Daoy (cell line): ENCODE data around the gene RAPGEF5. TPM values are rescaled to one million over a fixed set of nuclear protein-coding genes. Genes with fewer than 3 reads are reported as not detected.

Source experiments
- DNase-seq: peaks from one replicate; pipeline ENCODE4 v3.0.0-alpha.2; 2015; ENCODE audit warnings: low read depth
- total RNA-seq: library from RNA; depleted of rRNA; stranded (reverse); fragments of >200 nt; shearing (Covaris generic); gene quantifications from 2 replicates; pipeline ENCODE4 v1.2.3, GENCODE V29; 2014

Gene RAPGEF5
- total RNA-seq, 1 experiment from 2014 or later = 1.8 TPM

DNA sequence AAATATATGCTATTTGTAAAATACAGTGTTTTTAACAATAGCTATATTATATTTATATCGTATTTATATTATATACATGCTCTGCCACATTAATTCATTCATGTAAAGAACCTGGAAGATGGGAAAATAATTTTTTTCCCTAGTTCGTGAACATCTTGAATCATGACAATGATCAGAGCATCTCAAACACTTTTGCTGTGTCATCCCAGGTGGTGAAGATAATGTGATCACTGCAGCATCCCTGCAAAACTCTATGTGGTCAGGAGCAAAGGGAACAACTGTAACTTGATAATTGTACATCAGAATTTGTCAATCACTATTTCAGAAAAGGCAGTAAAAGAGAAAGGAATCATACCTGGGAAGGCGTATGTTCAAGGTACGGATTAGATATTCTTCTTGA is 39.3 kb downstream of the RAPGEF5 start:
- no peak for DNase-seq

DNA sequence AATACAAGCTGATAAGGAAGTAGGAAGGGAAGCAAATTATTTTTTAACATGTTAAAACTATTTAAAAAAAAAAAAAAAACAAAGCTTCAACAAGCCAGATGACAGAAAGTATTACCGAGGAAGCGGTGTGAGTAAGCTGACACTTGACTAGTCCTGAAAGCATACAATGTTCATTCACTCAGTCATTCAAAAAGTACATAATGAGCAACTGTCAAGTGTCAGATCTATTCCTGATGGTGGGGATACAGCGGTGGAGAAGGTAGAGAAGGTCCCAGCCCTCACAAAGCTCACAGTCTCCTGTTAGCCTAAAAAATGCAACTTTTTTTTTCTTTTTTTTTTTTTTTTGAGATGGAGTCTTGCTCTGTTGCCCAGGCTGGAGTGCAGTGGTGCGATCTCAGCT is 40.0 kb downstream of the RAPGEF5 start:
- DNase-seq = no peak

DNA sequence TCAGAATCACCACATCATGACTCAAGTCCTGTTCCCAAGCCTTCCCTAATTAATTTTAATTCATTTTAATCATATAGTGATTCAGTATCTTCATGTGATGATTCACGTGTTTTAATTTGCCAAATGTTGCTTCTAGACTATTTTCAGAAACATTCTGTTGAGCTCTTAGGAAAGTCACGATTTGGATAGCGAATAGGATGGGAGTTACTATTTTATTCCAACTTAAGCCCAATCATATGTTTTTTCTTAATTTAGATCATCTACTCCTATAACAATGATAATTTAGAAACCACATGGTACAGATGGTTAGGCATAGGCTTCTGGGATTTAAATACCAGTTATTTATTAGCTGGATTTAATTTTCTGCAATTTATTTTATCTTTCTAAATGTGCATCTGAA is 49.1 kb downstream of the RAPGEF5 start:
- DNase-seq = no peak

DNA sequence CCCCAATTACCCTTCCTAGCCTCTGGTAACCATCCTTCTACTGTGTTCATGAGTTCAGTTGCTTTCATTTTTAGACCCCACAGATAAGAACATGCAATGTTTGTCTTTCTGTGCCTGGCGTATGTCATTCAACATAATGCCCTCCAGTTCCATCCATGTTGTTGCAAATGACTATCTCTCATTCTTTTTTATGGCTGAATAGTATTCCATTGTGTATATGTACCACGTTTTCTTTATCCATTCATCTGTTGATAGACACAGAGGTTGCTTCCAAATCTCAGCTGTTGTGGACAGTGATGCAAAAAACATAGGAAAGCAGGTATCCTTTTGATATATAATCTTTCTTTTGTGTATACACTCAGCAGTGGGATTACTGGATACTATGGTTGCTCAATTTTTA is 51.2 kb downstream of the RAPGEF5 start:
- no peak for DNase-seq

DNA sequence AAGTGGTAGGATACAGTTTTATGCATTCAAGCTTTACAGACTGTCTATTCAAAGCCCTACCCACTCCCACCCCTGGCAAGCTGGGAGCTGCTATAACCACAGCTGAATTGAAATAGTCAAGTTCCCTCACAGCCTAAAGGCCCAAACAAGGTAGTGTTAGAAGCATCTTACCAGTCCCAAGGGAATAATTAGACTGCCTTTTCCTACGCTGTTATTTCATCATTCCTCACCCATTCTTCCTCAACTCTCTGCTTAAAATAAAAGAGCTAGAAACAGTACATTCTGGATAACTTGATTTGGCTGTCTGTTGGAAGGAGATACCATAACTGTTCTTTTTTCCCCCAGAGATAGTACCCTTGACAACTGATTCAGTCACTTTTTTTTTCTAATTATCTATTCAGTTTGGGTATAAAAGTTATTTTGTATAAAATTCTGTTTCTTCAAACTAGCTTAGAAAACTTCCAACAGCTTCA is 54.0 kb downstream of the RAPGEF5 start:
- DNase-seq = no peak

DNA sequence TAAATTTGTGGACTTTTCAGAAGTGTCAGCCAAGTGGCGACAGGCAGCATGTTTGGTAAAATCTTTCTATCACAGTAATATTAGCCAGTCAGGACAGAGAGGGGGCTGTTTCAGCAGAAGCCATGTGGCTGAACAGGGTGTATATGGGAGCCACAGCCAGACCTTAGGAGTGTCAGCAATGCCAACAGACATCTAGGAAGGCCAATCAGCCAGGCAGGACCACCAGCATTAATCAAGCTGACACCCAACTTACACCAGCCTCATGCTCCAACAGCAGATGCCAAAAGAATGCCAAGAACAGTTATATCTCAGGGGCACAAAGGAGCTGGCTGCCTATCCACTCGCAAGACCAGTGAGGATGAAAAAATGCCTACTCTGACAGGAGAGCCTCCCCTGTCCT is 54.8 kb downstream of the RAPGEF5 start:
- no peak for DNase-seq

DNA sequence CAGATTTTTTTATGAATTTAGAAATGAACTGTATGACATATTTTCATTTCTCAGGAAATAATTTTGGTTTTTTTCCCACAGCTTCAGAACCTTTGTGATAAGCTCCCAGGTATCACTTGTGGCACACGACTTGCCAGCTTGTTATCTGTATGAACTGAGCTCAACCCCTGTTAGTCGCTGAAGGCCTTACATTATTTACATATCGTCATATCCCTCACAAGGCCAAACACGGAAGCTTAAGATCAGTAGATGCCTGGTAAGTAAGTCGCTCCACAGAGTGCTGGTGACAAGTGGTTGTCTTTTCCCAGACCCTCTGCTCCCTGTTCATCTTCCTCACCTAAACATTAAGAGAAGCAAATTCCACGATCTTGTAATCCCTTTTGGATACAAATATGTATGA is 55.2 kb downstream of the RAPGEF5 start:
- no peak for DNase-seq

DNA sequence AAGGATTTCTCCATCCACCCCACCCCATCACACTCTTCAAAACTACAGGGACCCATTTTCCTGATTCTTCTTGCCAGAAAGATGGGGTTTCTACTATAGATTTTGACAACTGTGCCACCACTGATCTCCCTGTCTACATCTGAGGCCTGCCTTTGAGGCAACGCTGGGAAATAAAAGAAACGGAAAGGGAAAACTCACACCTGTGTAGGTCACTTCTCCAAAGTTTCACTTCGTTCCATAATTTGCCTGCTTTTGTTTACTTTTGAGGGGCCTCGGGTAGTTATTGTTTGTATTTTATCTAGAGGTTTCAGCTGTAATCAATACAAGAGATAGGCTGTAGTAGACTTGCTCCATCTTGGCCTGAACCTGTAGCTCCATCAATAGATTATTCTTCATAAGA is 56.1 kb downstream of the RAPGEF5 start:
- no peak for DNase-seq

DNA sequence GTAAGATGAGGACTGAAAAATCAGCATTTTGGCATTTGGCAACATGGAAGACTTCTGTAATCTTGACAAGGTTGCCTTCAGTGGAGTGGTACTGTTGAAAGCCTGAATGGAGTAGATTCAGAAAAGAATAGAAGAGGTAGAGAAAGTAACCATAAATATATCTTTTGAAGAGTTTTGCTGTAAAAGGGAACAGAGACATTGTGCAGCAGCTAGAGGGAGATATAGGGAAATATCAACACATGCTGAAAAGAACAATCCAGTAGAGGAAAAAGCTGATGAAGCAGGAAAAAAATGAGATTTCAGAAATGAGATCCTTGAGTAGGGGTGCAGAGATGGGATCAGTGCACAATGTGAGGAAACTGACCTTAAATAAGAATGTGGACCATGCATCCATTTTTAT is 60.0 kb downstream of the RAPGEF5 start:
- DNase-seq = no peak

DNA sequence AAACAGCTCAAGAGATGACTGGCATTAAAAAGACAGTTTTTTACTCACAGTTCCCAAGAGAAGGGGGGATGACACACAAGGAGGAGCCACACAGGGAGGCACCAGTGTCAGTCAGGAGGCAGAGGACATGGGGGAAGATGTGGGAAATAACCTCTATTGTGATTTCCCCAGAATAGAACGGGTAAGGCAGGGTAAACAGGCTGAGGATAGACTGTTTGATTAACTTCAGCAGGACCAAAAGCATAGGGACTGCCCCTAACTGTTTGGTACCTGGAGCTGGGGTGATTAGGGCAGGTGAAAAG is 60.7 kb downstream of the RAPGEF5 start:
- no peak for DNase-seq

DNA sequence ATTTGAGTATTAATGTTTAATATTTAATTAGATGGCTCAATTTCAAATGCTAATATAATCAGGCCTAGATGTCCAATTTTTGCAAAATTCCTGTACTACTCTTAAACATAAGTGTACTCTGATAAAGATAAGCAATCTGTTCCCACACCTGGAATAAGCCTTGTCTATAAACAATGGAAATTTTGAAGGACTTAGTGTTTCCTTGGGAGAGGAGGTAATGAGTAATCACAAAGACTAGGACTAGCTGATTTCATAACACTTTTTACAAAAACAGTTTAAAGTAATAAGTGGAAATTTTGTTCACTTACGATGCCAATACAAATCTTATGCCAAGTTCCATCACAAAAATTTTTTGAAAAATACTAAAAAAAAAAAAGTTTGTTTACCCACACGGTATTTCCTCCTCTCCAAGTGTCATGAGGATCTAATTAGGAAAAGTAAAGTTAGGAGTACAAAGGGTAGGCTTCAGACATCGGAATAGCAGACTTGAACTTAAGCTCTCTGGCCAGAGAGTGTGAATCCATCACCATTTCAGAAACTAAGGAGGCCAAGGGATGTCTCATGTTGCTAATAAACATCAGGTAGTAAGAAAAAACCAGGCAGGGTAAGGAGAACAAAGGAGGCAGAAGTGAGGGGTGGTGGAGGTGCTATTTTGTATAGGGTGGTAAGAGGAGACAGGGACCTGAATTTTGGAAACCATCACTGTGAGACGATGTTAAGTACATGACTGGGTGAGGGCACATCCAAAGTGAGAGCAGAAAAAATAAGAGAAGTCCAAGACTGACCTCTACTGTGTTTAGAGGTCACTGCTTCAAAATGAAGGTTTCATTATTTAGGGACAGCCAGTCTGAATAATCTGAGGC is 61.3 kb downstream of the RAPGEF5 start:
- DNase-seq = no peak

DNA sequence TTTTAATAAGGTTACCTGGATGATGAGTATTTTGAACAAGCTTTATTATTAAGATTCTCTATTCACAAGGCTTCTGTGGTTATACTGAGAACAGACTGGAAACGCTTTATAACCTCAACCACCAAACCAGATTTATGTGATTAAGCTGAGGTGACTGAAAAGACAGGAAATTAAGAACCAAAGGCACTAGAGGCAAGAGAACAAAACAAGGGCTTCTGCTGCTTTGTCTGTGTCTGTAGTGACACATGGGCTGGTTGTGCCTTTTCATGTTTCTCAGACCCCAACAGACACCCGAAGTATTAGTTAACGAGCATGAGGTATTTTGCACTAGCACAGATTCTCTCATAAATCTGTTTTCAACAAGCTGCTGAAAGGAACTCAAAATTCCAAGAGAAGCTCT is 64.4 kb downstream of the RAPGEF5 start:
- DNase-seq = no peak

DNA sequence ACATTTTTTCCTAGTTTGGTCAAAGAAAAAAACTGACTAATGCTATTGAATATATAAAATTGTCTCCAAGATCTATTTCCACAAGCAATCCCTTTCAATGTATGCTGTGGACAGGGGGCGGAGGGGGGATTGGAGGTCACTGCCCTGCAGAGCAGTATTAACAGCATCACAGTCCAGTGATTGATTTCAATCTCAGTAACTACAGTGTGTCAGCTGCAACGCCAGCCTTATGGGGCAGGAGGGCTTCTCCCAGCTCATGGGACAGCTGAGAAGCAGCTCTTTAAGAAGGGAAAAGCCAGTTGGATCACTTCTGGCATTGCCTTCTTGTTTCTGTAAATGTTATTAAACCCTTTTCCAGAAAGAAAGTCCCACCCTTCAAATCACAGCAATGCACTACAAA is 65.0 kb downstream of the RAPGEF5 start:
- no peak for DNase-seq

DNA sequence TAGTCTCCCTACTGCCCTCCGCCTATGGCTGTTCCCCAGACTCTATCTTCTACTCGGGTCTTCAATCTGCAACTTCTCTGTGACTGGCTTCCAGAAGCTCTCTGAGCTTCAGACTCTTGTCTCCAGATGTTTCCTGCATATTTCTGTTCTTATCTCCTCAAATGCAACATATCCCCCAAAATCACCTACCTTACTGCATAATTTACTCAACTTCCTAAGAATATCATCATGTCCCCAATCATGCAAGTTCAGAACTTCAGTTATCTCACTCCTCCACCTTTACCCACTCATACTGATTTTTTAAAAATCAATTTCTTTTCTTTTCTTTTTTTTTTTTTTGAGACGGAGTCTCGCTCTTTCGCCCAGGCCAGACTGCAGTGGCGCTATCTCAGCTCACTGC is 68.8 kb downstream of the RAPGEF5 start:
- no peak for DNase-seq

DNA sequence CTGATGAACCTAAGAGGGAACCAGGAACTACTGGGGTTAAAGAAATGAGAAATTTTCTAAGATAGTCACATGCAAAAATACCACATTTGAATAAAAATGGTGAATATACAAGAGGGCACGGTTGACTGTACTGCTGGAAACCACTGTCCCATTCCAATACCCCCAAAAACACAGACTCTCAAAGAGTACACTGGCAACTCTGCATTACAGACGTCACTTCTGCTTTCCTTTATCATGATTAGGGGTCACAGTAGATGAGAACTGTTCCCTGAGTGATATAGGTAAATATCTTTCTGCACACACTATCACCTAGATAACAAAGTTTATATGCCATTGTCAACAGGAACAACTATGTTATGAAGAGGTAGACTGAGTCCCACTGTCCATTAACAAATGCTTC is 69.5 kb downstream of the RAPGEF5 start:
- DNase-seq = no peak

DNA sequence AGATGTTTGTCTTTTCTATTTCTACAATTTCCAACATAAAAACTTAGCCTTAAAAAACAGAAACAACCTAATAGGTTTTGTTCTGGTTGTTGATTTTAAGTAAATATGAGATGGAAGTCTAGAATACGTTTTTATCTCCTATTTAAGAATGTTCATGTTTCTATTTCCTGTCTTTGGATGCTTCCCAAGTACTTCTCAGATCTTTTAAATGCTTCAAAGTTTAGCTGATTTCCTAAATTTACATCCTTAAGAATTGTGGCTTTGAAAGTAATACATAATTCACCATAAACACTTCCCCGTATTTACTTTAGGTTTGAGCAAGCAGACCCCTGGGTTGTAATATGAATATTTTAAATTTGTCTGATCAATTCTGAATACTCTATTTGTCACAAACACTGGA is 70.5 kb downstream of the RAPGEF5 start:
- DNase-seq = no peak

DNA sequence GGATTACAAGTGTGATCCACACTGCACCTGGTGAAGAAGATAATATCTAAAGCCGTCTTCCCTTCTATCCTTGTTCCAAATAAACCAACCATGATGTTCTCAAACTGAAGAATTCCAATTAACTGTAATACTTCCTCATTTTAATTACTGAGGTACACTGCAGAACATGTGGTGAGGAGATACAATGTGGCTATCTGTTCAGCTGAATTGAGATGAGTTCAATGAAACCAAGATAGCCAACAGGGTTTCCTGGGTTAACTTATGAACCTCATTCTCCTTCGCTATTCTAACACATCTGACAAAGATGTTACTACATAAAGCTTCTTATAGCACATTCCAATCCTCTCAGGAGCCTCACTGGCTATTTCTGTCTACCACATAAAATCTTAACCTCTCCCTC is 75.5 kb downstream of the RAPGEF5 start:
- no peak for DNase-seq

DNA sequence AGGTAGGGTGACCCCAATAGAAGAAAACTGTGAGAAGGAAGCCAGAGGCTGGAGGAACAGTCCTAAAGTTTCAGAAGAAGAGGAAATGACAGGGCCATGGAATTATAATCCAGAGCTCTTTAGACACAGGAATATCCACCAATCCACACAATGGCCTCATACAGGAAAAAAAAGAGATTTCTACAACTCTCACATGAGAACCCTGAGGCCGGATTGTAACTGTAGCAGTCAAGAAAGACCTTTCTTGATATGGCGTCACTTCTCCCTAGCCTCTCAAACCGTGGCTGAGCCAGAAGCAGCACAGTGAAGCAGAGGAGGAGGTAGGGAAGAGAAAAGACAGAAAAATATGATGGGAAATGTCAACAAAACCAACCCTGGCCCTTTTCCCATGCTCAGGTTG is 76.9 kb downstream of the RAPGEF5 start:
- DNase-seq = no peak

DNA sequence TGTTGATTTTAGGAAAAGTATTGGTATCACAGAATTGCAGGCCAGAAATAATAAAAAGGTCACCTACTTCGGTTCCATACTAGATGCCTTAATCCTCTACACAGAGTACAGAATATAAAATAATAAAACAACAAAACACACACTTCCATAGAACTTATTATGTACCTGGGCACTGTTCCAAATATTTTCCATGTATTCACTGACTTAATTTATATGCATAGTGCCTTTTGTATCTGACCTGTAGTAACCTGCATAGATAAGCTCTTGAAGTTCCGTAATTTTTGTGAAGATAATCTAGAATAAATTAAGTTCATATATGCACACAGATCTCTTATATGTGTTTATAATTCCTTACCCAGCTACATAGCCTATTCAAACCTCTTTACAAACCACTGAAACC is 78.3 kb downstream of the RAPGEF5 start:
- DNase-seq = no peak

DNA sequence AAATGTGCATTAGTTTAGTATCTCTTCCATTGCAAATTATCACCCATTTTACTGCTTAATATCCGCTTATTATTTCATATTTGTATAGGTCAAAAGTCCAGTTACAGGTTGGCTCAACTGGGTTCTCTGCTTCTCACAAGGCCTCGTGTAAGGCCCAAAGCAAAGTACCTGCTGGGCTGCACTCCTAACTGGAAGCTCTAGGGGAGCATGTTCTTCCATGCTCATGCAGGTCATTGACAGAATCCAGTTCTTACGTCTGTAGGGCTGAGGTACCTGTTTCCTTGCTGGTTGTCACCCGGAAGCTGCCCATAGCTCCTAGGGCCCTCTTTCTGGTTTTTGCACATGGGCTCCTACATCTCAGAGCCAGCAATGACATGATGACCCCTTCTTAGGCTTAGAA is 79.6 kb downstream of the RAPGEF5 start:
- DNase-seq = no peak

DNA sequence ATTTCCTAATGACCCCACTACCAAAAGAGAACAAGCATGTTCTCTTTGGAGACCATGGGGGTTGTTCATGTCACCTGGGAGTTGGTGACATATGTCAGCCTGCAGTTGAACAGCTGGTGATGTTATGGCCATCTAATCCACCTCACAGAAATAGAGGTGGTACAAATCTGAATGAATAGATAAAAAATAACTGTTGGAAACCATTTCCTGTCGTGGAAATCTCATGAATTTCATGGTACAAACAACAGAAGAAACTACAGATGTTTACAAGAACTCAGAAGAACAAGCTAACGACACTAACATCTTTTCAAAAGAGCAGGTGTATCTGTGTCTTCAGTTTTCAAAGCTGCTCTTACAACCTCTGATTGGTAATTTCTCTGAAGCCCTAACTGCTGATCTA is 81.3 kb downstream of the RAPGEF5 start:
- no peak for DNase-seq

DNA sequence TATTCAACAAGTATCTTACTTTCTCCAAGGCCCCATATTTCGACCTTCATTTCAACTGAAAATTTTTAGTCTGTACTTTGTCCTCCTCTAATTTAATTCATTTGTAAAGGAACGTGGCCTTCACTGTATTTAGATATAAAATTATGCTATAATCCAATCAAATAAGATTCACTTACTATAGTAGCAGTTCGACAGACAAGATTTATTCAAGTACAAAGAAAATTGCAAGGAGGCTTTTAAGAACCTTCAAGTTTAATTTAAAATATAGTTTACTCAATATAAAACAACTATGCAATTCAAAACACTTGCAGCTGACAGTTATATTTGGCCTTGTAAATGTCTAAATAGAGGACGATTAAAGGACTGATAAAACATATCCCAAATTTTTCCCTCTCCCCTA is 85.6 kb downstream of the RAPGEF5 start:
- no peak for DNase-seq

DNA sequence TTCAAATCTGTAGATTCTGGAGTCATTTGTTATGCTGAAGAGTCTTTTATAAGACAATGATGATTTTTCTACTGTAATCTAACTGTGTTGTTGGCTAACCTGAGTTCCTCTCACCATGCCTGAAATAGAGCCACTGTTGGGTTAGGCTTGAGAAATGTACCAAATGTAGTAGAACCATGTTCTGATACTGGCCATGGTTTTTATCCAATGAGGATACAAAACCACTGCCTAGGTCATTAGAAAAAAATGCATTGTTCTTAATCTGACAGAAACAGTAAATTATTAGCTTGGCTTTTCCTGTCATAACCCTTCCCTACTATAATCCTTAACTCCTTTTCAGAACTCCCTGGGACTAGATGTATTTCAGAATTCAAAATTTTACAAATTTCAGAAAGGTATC is 86.6 kb downstream of the RAPGEF5 start:
- no peak for DNase-seq

DNA sequence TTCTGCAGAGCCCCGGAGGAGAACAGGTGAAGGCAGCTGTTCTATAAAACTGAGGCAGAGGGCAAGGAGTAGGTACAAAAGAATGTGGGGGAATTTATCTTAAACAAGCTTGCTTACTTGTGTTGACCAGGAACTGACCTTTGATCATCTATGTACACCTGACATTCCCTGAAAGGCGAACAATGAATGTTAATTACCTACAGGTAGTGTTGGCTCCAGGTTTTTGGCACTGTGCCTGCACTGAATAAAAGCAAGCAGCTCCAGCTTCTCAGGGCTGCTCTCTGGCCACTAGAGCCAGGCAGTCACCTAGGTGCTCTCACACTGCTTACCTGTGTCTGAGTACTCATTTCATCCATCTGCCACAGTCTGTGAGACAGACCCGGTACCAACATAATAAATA is 87.0 kb downstream of the RAPGEF5 start:
- DNase-seq = no peak
